GM10266 (cell line): Measurements from ENCODE around the gene DYRK1A.

Experiments used
- DNase-seq: peaks from one replicate; pipeline ENCODE4 v3.0.0; 2012; ENCODE audit errors: extremely low spot score
- CTCF ChIP-seq: IDR thresholded peaks from 2 replicates; pipeline ENCODE4 v1.5.1; 2012; ENCODE audit warnings: mild to moderate bottlenecking, low read depth; ENCODE audit not compliant: control insufficient read depth, insufficient read depth; ENCODE audit errors: missing control alignments

DYRK1A gene

DNA sequence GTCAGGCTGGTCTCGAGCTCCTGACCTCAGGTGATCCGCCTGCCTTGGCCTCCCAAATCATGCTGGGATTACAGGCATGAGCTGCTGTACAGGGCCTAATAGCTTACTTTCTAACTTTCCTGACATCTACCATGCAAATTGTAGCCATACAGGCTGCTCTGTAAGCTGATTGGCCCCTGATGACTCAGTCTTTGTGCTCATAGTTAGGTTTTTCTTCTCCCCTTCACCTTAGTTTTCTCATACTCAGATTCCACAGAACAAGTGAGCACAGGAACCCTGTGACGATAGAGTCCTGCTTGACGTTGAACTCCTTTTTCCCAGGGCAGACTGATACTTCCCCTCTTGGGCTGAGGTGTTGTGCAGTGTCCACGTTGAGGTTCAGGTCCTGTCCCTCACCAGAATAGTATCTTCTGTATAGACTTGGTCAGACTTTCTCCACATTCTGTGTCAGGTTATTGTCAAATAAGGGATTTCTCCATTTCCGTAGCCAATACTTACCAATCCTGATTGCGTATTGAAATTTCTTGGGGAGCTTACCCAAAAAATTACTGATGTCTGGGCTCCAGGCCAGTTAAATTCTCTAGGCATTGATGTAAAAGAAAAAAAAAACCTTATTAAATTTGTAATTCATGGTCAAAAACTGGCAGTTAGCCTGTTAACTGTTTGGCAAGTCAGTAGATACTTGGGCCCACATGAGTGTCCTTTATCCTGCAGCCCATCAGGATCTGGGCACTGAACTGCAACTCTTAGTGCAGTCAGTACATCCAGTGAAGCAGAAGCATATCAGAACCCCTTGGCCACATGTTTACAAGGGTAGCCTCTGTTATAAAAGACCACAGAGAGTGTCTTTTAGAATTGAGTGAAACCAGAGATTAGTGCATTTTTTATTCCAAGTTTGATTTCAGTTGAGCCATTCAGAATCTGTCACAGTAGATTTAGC, 118.2 kb downstream of the DYRK1A start:
- TF ChIP-seq CTCF = no peak
- no peak for DNase-seq

- DNase-seq = no peak
- no peak for TF ChIP-seq CTCF
Measured at GRCh38 chr21:37489553-37489952, 123.0 kb downstream of the DYRK1A start.

- no peak for DNase-seq
- no peak for TF ChIP-seq CTCF
Measured at GRCh38 chr21:37490084-37490483, 123.5 kb downstream of the DYRK1A start.

- TF ChIP-seq CTCF = peak; percentile 13
- no peak for DNase-seq
Measured at GRCh38 chr21:37496972-37497371, 130.4 kb downstream of the DYRK1A start.

- no peak for DNase-seq
- no peak for TF ChIP-seq CTCF
Measured at GRCh38 chr21:37498664-37499063, 132.1 kb downstream of the DYRK1A start.

- TF ChIP-seq CTCF = no peak
- no peak for DNase-seq
Measured at GRCh38 chr21:37502947-37503346, 136.4 kb downstream of the DYRK1A start.

GRCh38 chr21:37503848-37504467, 137.4 kb downstream of the DYRK1A start:
- no peak for TF ChIP-seq CTCF

More at GRCh38 chr21:37503848-37504467, 137.4 kb downstream of the DYRK1A start:
- DNase-seq = no peak
